ENCODE results near the gene MTHFS.

MTHFS gene

GRCh38 chr15:79919749-79920511, 23.1 kb upstream of the MTHFS start:
- TF ChIP-seq TAF1 (IDR thresholded peaks at IDR 0.05; ENCODE audit: borderline replicate concordance, insufficient read depth, low read length) (no peak), POLR2AphosphoS5 (IDR thresholded peaks at IDR 0.05; ENCODE audit: low read depth, low read length) (no peak), SIN3A (IDR thresholded peaks at IDR 0.05; ENCODE audit: borderline replicate concordance, insufficient read depth, low read length) (no peak), FOXP2 (optimal IDR thresholded peaks at IDR 0.05; ENCODE audit: borderline replicate concordance, extremely low read depth, extremely low read length, insufficient read depth) (no peak), REST (IDR thresholded peaks at IDR 0.05; ENCODE audit: insufficient read depth in 1 of 2, low read depth in 2 of 2, low read length in 2 of 2) (no peak)

GRCh38 chr15:79919090-79919748, 22.4 kb upstream of the MTHFS start:
- TF ChIP-seq POLR2AphosphoS5 (IDR thresholded peaks at IDR 0.05; ENCODE audit: low read depth, low read length) (no peak), TAF1 (IDR thresholded peaks at IDR 0.05; ENCODE audit: borderline replicate concordance, insufficient read depth, low read length) (no peak), SIN3A (IDR thresholded peaks at IDR 0.05; ENCODE audit: borderline replicate concordance, insufficient read depth, low read length) (no peak)

GRCh38 chr15:79918278-79918677, 21.5 kb upstream of the MTHFS start:
- TF ChIP-seq POLR2AphosphoS5 (IDR thresholded peaks at IDR 0.05; ENCODE audit: low read depth, low read length) (no peak), REST (IDR thresholded peaks at IDR 0.05; ENCODE audit: insufficient read depth in 1 of 2, low read depth in 2 of 2, low read length in 2 of 2) (no peak), FOXP2 (optimal IDR thresholded peaks at IDR 0.05; ENCODE audit: borderline replicate concordance, extremely low read depth, extremely low read length, insufficient read depth) (no peak), TAF1 (IDR thresholded peaks at IDR 0.05; ENCODE audit: borderline replicate concordance, insufficient read depth, low read length) (no peak), SIN3A (IDR thresholded peaks at IDR 0.05; ENCODE audit: borderline replicate concordance, insufficient read depth, low read length) (no peak)

GRCh38 chr15:79916502-79917132, 19.8 kb upstream of the MTHFS start:
- TF ChIP-seq TAF1 (IDR thresholded peaks at IDR 0.05; ENCODE audit: borderline replicate concordance, insufficient read depth, low read length) = no peak
- TF ChIP-seq REST (IDR thresholded peaks at IDR 0.05; ENCODE audit: insufficient read depth in 1 of 2, low read depth in 2 of 2, low read length in 2 of 2) = no peak
- no peak for TF ChIP-seq SIN3A (IDR thresholded peaks at IDR 0.05; ENCODE audit: borderline replicate concordance, insufficient read depth, low read length)
- no peak for TF ChIP-seq FOXP2 (optimal IDR thresholded peaks at IDR 0.05; ENCODE audit: borderline replicate concordance, extremely low read depth, extremely low read length, insufficient read depth)
- no peak for TF ChIP-seq POLR2AphosphoS5 (IDR thresholded peaks at IDR 0.05; ENCODE audit: low read depth, low read length)

GRCh38 chr15:79914728-79915127, 17.9 kb upstream of the MTHFS start:
- TF ChIP-seq SIN3A (IDR thresholded peaks at IDR 0.05; ENCODE audit: borderline replicate concordance, insufficient read depth, low read length) = no peak
- TF ChIP-seq FOXP2 (optimal IDR thresholded peaks at IDR 0.05; ENCODE audit: borderline replicate concordance, extremely low read depth, extremely low read length, insufficient read depth) = no peak
- no peak for TF ChIP-seq TAF1 (IDR thresholded peaks at IDR 0.05; ENCODE audit: borderline replicate concordance, insufficient read depth, low read length)
- no peak for TF ChIP-seq REST (IDR thresholded peaks at IDR 0.05; ENCODE audit: insufficient read depth in 1 of 2, low read depth in 2 of 2, low read length in 2 of 2)
- no peak for TF ChIP-seq POLR2AphosphoS5 (IDR thresholded peaks at IDR 0.05; ENCODE audit: low read depth, low read length)
